Stomach (tissue), 9 donors: ENCODE data around the gene WFDC12. TPM values are rescaled to one million over a fixed set of nuclear protein-coding genes. Genes with fewer than 3 reads are reported as not detected.

Experiments used
- DNase-seq, 2 donors: peaks; one replicate each; pipeline versions ENCODE4 v3.0.0 to v3.0.0-alpha.2; 2013 to 2019
- H3K27ac ChIP-seq, 5 donors: fragments of 200-600 bp in 4 of 5; sonication (generic) in 4 of 5; one replicate each; pipeline ENCODE4 v1.5.1; 2013 to 2019; ENCODE audit warnings: mild to moderate bottlenecking in 1 of 5, moderate library complexity in 1 of 5
- H3K27me3 ChIP-seq, 3 donors: fragments of 200-600 bp; sonication (generic); one replicate each; pipeline ENCODE4 v1.5.1; 2017 to 2019; ENCODE audit warnings: mixed run types in 1 of 3
- H3K36me3 ChIP-seq, 4 donors: fragments of 200-600 bp; sonication (generic); 1 replicate in 3 of 4; 2 replicates in 1 of 4; pipeline ENCODE4 v1.5.1; 2016 to 2019
- H3K4me1 ChIP-seq, 4 donors: fragments of 200-600 bp; sonication (generic); one replicate each; pipeline ENCODE4 v1.5.1; 2016 to 2019
- H3K4me3 ChIP-seq, 4 donors: fragments of 200-600 bp; sonication (generic) in 3 of 4; one replicate each; pipeline ENCODE4 v1.5.1; 2016 to 2019; ENCODE audit warnings: mild to moderate bottlenecking in 1 of 4
- H3K9me3 ChIP-seq, 4 donors: fragments of 200-600 bp; sonication (generic); one replicate each; pipeline ENCODE4 v1.5.1; 2016 to 2019
- EP300 ChIP-seq: sonication (generic); formaldehyde crosslinking; IDR thresholded peaks from one replicate; pipeline ENCODE4 v1.6.1; 2017; ENCODE audit warnings: antibody characterized with exemption
- POLR2A ChIP-seq, 4 donors: fragments of 450-650 bp; IDR thresholded peaks; one replicate each; pipeline ENCODE4 v1.6.1; 2016; ENCODE audit warnings: antibody characterized with exemption in 4 of 4, control low read depth in 2 of 4, mild to moderate bottlenecking in 1 of 4, moderate library complexity in 1 of 4
- POLR2AphosphoS5 ChIP-seq, 3 donors: sonication (generic); formaldehyde crosslinking; IDR thresholded peaks; one replicate each; pipeline ENCODE4 v1.6.1; 2016; ENCODE audit warnings: antibody characterized with exemption in 3 of 3
- WGBS, 5 donors: extraction: QIAGEN DNeasy Blood & Tissue Kit in 3 of 5; methylation state at CpG; one replicate each; pipeline versions ENCODE4 v1.1.5 to v1.1.7; 2013 to 2018; 5-methylcytosine and 5-hydroxymethylcytosine counted together
- intact Hi-C: fragments of 100-400 bp; cut with DNase I; formaldehyde crosslinking; loops from one replicate; pipeline ENCODE4 v1.15.1; 2023; ENCODE audit warnings: low total_unique reads
- polyA plus RNA-seq, 3 donors: library from polyadenylated mRNA; stranded (reverse); fragments of 200-250 nt; gene quantifications; one replicate each; pipeline ENCODE4 v1.2.3, GENCODE V29; 2013
- total RNA-seq, 5 donors: library from RNA; depleted of rRNA; stranded (reverse); fragments of >200 nt; gene quantifications; one replicate each; pipeline versions ENCODE4 v1.1.0 to v1.2.3, GENCODE V29; 2014 to 2016
- TF ChIP-seq, protein P1 (sequence below), 7 experiments: fragments of 450-650 bp in 4 of 7; fragments of 200-600 bp in 3 of 7; sonication (generic) in 3 of 7; IDR thresholded peaks; one replicate each; pipeline ENCODE4 v1.5.1; 2016 to 2019; ENCODE audit warnings: antibody characterized with exemption in 7 of 7, control low read depth in 2 of 7, mild to moderate bottlenecking in 1 of 7
- donor health status: healthy with polysubstance abuse.
- donor health status: Bipolar disorder and iron deficiency.
- donor health status: healthy.

Gene WFDC12
- total and polyA plus RNA-seq, 8 donors, result 0.15 TPM; not detected in 7

DNA sequence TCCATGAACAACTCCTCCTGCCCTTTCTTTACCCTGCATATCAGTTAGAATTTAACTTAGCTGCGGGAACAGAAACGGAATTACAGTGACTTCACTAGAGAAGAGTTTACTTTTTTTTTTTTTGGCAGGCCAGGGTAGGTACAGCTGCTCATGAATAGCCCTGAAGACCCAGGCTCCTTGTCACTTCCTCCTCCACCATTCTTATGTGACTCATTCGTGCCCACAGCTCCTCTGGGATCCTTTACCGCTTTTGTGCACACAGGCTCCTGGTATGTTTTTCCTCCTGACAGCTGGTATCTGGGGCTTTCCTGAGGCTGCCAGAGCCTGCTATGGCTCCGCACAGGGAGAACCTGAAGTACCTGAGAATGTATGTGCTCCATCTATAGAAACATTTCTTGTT, 19.5 kb downstream of the WFDC12 start:
- 44 to 57% (median 48%) methylated on average over 5 of the region's 5 CpGs for WGBS, 5 donors
- H3K27me3 ChIP-seq, result peaks cover 3 to 68% (median 15%) of the 10 kb centered on the region in 3 donors
- H3K27ac ChIP-seq, result no peak overlapping the region
- no peaks in the 10 kb centered on the region for H3K36me3 ChIP-seq
- no peaks in the 10 kb centered on the region for H3K9me3 ChIP-seq
- no peak overlapping the region for H3K4me3 ChIP-seq
- H3K4me1 ChIP-seq, result peaks cover 0 to 8% (median 6%) of the 10 kb centered on the region in 4 donors
- no peak for DNase-seq
- intact Hi-C loops, result no loop called here
- TF ChIP-seq, protein P1, sequence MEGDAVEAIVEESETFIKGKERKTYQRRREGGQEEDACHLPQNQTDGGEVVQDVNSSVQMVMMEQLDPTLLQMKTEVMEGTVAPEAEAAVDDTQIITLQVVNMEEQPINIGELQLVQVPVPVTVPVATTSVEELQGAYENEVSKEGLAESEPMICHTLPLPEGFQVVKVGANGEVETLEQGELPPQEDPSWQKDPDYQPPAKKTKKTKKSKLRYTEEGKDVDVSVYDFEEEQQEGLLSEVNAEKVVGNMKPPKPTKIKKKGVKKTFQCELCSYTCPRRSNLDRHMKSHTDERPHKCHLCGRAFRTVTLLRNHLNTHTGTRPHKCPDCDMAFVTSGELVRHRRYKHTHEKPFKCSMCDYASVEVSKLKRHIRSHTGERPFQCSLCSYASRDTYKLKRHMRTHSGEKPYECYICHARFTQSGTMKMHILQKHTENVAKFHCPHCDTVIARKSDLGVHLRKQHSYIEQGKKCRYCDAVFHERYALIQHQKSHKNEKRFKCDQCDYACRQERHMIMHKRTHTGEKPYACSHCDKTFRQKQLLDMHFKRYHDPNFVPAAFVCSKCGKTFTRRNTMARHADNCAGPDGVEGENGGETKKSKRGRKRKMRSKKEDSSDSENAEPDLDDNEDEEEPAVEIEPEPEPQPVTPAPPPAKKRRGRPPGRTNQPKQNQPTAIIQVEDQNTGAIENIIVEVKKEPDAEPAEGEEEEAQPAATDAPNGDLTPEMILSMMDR (IDR thresholded peaks at IDR 0.05), result no peak
- TF ChIP-seq EP300, result no peak
- TF ChIP-seq POLR2AphosphoS5 (IDR thresholded peaks at IDR 0.05), result no peak
- no peak for TF ChIP-seq POLR2A (IDR thresholded peaks at IDR 0.05)

DNA sequence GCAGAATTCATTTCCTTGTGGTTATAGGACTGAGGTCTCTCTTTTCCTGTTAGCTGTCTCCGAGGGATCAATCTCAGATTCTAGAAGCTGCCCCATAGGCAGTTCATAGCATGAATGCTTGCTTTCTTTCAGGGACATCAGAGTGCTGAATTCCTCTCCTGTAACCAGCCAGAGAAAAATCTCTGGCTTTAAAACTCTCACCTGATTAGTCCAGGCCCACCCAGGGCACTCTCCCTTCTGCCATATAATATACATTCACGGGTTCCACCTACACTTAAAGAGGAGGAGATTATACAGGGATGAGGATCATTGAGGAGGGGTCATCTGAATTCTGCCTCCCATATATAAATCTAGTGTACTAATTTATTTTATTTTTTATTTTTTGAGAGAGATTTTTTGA, 21.2 kb downstream of the WFDC12 start:
- no peaks in the 10 kb centered on the region for H3K36me3 ChIP-seq
- no peak overlapping the region for H3K27ac ChIP-seq
- no peaks in the 10 kb centered on the region for H3K9me3 ChIP-seq
- no peak for DNase-seq
- TF ChIP-seq EP300 (no peak), POLR2AphosphoS5 (IDR thresholded peaks at IDR 0.05) (no peak), POLR2A (IDR thresholded peaks at IDR 0.05) (no peak)
- TF ChIP-seq, protein P1 (IDR thresholded peaks at IDR 0.05), result no peak
- intact Hi-C loops, result no loop called here
- WGBS, 5 donors, result 72 to 91% (median 76%) methylated on average over 2 of the region's 2 CpGs
- H3K4me1 ChIP-seq, result peaks cover 6 to 14% (median 10%) of the 10 kb centered on the region in 4 donors
- peaks cover 10 to 72% (median 32%) of the 10 kb centered on the region in 3 donors for H3K27me3 ChIP-seq
- no peak overlapping the region for H3K4me3 ChIP-seq

DNA sequence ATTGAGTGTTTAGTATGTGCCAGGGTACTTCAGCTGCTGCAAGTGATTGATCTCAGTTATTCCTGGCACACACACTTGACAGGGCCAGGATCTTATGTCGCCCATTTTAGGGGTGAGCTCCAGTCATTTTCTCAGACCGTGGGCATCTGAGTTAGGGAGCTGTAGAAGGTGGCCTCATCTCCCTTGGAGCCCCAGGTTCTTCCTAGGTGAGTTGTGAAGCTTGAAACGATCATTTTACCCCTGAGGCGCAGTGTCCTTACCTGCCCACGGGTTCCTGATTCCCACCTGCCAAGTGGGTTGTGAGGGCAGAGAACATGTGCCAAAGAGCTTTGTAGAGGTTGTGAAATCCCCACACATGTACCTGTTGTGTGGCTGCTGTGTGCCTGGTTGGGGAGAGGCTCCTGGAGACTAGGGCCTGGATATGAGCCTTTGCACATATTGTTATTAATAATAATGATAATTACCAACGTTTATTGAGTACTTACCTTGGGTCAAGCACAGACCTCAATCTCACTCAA, 22.9 kb downstream of the WFDC12 start:
- TF ChIP-seq, protein P1 (IDR thresholded peaks at IDR 0.05), result no peak
- TF ChIP-seq EP300 (no peak), POLR2AphosphoS5 (IDR thresholded peaks at IDR 0.05) (no peak), POLR2A (IDR thresholded peaks at IDR 0.05) (no peak)
- H3K27ac ChIP-seq, result no peak overlapping the region
- H3K4me3 ChIP-seq, result peak overlapping the region in 1 of 4 donors; percentile 21
- peaks cover 12 to 22% (median 16%) of the 10 kb centered on the region in 4 donors for H3K4me1 ChIP-seq
- H3K27me3 ChIP-seq, result peaks cover 23 to 73% (median 48%) of the 10 kb centered on the region in 3 donors
- DNase-seq, result no peak
- WGBS, 5 donors, result 64 to 70% (median 69%) methylated on average over 6 of the region's 6 CpGs
- no peaks in the 10 kb centered on the region for H3K9me3 ChIP-seq
- H3K36me3 ChIP-seq, result no peaks in the 10 kb centered on the region
- intact Hi-C loops, result no loop called here

DNA sequence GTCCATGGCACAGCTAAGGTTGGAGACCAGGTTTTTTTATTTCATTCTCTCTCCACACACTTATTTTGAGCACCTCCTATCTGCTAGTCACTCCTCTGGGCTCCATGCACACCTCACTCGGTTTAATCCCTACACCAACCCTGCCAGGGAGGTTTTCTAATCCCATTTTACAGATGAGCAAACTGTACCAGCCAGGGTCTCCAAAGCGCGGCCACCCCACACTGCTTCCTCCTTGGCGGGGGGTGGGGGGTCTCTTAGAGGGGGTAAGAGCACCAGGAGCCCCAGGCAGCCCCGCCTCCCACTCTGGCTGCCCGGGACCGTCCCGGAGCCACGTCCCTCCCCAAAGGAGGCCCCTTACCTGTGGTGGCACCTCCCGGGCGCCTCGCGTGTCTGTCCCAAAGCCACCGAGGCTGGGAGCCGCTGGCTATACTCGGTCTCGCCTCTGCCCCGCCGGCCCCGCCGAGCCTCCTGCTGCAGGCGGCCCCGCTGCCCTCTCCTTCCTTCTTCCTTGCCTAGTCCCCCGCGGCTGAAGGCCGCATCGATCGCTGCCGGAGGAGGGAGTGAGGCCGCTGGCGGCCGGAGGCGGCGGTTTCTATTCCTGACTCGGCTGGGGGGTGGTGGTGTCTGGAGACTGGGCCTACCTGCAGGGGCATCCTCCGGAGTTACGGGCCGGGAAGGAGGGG, 23.6 kb downstream of the WFDC12 start, which contains the start of gene KCNS1:
Gene KCNS1 (minus strand): TSS at position 565 of the 683 bp plus-strand sequence. CDS start 1,891 bp downstream, outside the sequence.
- H3K36me3 ChIP-seq, result no peaks in the 10 kb centered on the region
- TF ChIP-seq EP300 (no peak), POLR2AphosphoS5 (IDR thresholded peaks at IDR 0.05) (no peak), POLR2A (IDR thresholded peaks at IDR 0.05) (no peak)
- TF ChIP-seq, protein P1 (IDR thresholded peaks at IDR 0.05), result no peak
- no peaks in the 10 kb centered on the region for H3K9me3 ChIP-seq
- intact Hi-C loops, result no loop called here
- H3K4me1 ChIP-seq, result peaks cover 12 to 25% (median 17%) of the 10 kb centered on the region in 4 donors
- no peak within 1 kb of the TSS for H3K27ac ChIP-seq
- H3K27me3 ChIP-seq, result peaks cover 25 to 79% (median 50%) of the 10 kb centered on the region in 3 donors
- WGBS, 5 donors, result 3 to 9% (median 6%) methylated on average over 24 to 38 of the region's 38 CpGs
- peak within 1 kb of the TSS in 1 of 4 donors; percentile 21 for H3K4me3 ChIP-seq
- DNase-seq, result peak in 1 of 2 donors; percentile 44
